Measurements from ENCODE around the gene PAK6.

GRCh38 chr15:40197434-40197833 is 41.4 kb upstream of the PAK6 start:
- TF ChIP-seq CTCF (IDR thresholded peaks at IDR 0.05; ENCODE audit: borderline replicate concordance, extremely low read depth, low read length, poor library complexity, severe bottlenecking) (no peak), EZH2 (IDR thresholded peaks at IDR 0.05; ENCODE audit: borderline replicate concordance, low read depth, low read length, severe bottlenecking) (no peak)

All from DND-41 (cell line).